Breast epithelium (tissue), 3 donors: ENCODE data around the gene XKR8.

Source experiments
- POLR2AphosphoS5 ChIP-seq, 3 donors: sonication (generic); formaldehyde crosslinking; IDR thresholded peaks; one replicate each; pipeline ENCODE4 v1.6.1; 2017; ENCODE audit warnings: antibody characterized with exemption in 3 of 3
- TF ChIP-seq, protein P1 (sequence below), 3 donors: fragments of 450-650 bp; IDR thresholded peaks; one replicate each; pipeline ENCODE4 v1.5.1; 2016 to 2017; ENCODE audit warnings: antibody characterized with exemption in 3 of 3, mild to moderate bottlenecking in 3 of 3, moderate library complexity in 3 of 3

DNA sequence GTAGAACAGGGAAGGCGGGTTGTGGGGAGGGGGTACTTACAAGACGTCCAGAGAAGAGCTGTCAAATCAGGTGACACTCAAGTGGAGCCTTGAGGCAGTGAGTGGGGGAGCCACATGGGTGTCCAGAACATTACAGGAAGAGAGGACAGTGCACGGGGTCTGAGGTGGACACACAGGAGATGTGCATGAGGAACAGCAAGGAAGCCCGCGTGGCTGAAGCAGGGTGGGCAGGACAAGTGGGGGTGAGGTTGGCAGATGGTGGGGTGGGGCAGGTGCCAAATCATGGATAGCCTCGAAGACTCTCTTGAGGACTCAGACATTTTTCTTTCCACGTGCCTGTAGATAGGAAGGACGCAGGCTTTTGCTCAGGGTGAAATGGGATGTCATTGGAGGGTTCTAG lies 24.1 kb upstream of the XKR8 start:
- TF ChIP-seq, protein P1, sequence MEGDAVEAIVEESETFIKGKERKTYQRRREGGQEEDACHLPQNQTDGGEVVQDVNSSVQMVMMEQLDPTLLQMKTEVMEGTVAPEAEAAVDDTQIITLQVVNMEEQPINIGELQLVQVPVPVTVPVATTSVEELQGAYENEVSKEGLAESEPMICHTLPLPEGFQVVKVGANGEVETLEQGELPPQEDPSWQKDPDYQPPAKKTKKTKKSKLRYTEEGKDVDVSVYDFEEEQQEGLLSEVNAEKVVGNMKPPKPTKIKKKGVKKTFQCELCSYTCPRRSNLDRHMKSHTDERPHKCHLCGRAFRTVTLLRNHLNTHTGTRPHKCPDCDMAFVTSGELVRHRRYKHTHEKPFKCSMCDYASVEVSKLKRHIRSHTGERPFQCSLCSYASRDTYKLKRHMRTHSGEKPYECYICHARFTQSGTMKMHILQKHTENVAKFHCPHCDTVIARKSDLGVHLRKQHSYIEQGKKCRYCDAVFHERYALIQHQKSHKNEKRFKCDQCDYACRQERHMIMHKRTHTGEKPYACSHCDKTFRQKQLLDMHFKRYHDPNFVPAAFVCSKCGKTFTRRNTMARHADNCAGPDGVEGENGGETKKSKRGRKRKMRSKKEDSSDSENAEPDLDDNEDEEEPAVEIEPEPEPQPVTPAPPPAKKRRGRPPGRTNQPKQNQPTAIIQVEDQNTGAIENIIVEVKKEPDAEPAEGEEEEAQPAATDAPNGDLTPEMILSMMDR (IDR thresholded peaks at IDR 0.05) = no peak
- TF ChIP-seq POLR2AphosphoS5 (IDR thresholded peaks at IDR 0.05) = no peak
